ENCODE data around the gene DOHH.

The DOHH gene

GRCh38 chr19:3476830-3477229, 23.6 kb downstream of the DOHH start:
- DNase-seq: no peak

- no peak for DNase-seq
Observed at GRCh38 chr19:3475449-3475848, 25.0 kb downstream of the DOHH start.

GRCh38 chr19:3474614-3475013, 25.9 kb downstream of the DOHH start:
- no peak for DNase-seq

- DNase-seq: no peak
Observed at GRCh38 chr19:3474010-3474409, 26.5 kb downstream of the DOHH start.

- no peak for DNase-seq
Observed at GRCh38 chr19:3471954-3472655, 28.4 kb downstream of the DOHH start.

GRCh38 chr19:3470500-3471128, 29.9 kb downstream of the DOHH start:
- DNase-seq: no peak

- no peak for DNase-seq
Observed at GRCh38 chr19:3469638-3470499, 30.6 kb downstream of the DOHH start.

GRCh38 chr19:3468211-3468610, 32.3 kb downstream of the DOHH start:
- no peak for DNase-seq

- DNase-seq: no peak
Observed at GRCh38 chr19:3467437-3468198, 32.9 kb downstream of the DOHH start.

- no peak for DNase-seq
Observed at GRCh38 chr19:3466635-3467034, 33.8 kb downstream of the DOHH start.

GRCh38 chr19:3465552-3465951, 34.9 kb downstream of the DOHH start:
- no peak for DNase-seq

GRCh38 chr19:3464587-3465235, 35.8 kb downstream of the DOHH start:
- no peak for DNase-seq

GRCh38 chr19:3463714-3464586, 36.5 kb downstream of the DOHH start:
- DNase-seq: no peak

- no peak for DNase-seq
Observed at GRCh38 chr19:3462991-3463713, 37.3 kb downstream of the DOHH start.

- no peak for DNase-seq
Observed at GRCh38 chr19:3459965-3460582, 40.4 kb downstream of the DOHH start.

GRCh38 chr19:3459089-3459881, 41.2 kb downstream of the DOHH start:
- DNase-seq: no peak

- no peak for DNase-seq
Observed at GRCh38 chr19:3458229-3459088, 42.0 kb downstream of the DOHH start.

- no peak for DNase-seq
Observed at GRCh38 chr19:3457528-3458228, 42.8 kb downstream of the DOHH start.

All from GF-D8 (cell line).